D341Med (cell line): ENCODE measurements around the gene CCNDBP1.

Source experiments
- DNase-seq: peaks from one replicate; pipeline ENCODE4 v3.0.0; 2012; ENCODE audit warnings: low spot score

CCNDBP1 gene

GRCh38 chr15:43246261-43246774 is 61.1 kb downstream of the CCNDBP1 start:
- DNase-seq: no peak
